ENCODE results near the gene GPR141.

Gene GPR141

GRCh38 chr7:37732253-37732652 is 48.7 kb downstream of the GPR141 start:
- DNase-seq (ENCODE audit: low spot score) = peak; percentile 59

- peak; percentile 15 for DNase-seq (ENCODE audit: low spot score)
Observed at GRCh38 chr7:37732888-37733287, 49.3 kb downstream of the GPR141 start.

GRCh38 chr7:37735196-37735595 is 51.6 kb downstream of the GPR141 start:
- DNase-seq (ENCODE audit: low spot score) = no peak

GRCh38 chr7:37738321-37738720 is 54.8 kb downstream of the GPR141 start:
- no peak for DNase-seq (ENCODE audit: low spot score)

GRCh38 chr7:37740398-37740797 is 56.8 kb downstream of the GPR141 start:
- no peak for DNase-seq (ENCODE audit: low spot score)

GRCh38 chr7:37741776-37742175 is 58.2 kb downstream of the GPR141 start:
- no peak for DNase-seq (ENCODE audit: low spot score)

GRCh38 chr7:37751096-37751495 is 67.5 kb downstream of the GPR141 start:
- no peak for DNase-seq (ENCODE audit: low spot score)

GRCh38 chr7:37753398-37754050 is 70.0 kb downstream of the GPR141 start:
- DNase-seq (ENCODE audit: low spot score) = no peak

- no peak for DNase-seq (ENCODE audit: low spot score)
Observed at GRCh38 chr7:37756797-37757551, 73.4 kb downstream of the GPR141 start.

- no peak for DNase-seq (ENCODE audit: low spot score)
Observed at GRCh38 chr7:37757563-37757962, 74.0 kb downstream of the GPR141 start.

GRCh38 chr7:37758501-37759045 is 75.0 kb downstream of the GPR141 start:
- no peak for DNase-seq (ENCODE audit: low spot score)

- DNase-seq (ENCODE audit: low spot score) = no peak
Observed at GRCh38 chr7:37759526-37759925, 76.0 kb downstream of the GPR141 start.

- DNase-seq (ENCODE audit: low spot score) = no peak
Observed at GRCh38 chr7:37765421-37765829, 81.9 kb downstream of the GPR141 start.

- no peak for DNase-seq (ENCODE audit: low spot score)
Observed at GRCh38 chr7:37765872-37766525, 82.4 kb downstream of the GPR141 start.

GRCh38 chr7:37768611-37769010 is 85.0 kb downstream of the GPR141 start:
- no peak for DNase-seq (ENCODE audit: low spot score)

GRCh38 chr7:37769291-37769690 is 85.7 kb downstream of the GPR141 start:
- DNase-seq (ENCODE audit: low spot score) = no peak

GRCh38 chr7:37769726-37770125 is 86.2 kb downstream of the GPR141 start:
- DNase-seq (ENCODE audit: low spot score) = no peak

GRCh38 chr7:37770838-37771237 is 87.3 kb downstream of the GPR141 start:
- DNase-seq (ENCODE audit: low spot score) = no peak

GRCh38 chr7:37771342-37771741 is 87.8 kb downstream of the GPR141 start:
- no peak for DNase-seq (ENCODE audit: low spot score)

GRCh38 chr7:37771801-37772200 is 88.2 kb downstream of the GPR141 start:
- no peak for DNase-seq (ENCODE audit: low spot score)

GRCh38 chr7:37775921-37776320 is 92.4 kb downstream of the GPR141 start:
- DNase-seq (ENCODE audit: low spot score) = no peak

GRCh38 chr7:37781156-37781555 is 97.6 kb downstream of the GPR141 start:
- no peak for DNase-seq (ENCODE audit: low spot score)

GRCh38 chr7:37782166-37782565 is 98.6 kb downstream of the GPR141 start:
- DNase-seq (ENCODE audit: low spot score) = no peak

Data from SW480 (cell line).